ENCODE measurements around the gene TSPAN13. TPM values are rescaled to one million over a fixed set of nuclear protein-coding genes. Genes with fewer than 3 reads are reported as not detected.
A peak's percentile ranks its signal among the peaks of the same experiment; 100 is the strongest.

TSPAN13 gene
- total RNA-seq, 4 donors from 2014 or later = 8.8 to 16.3 (median 10.0) TPM

GRCh38 chr7:16734148-16734726, 19.3 kb upstream of the TSPAN13 start:
- TF ChIP-seq, protein P1, sequence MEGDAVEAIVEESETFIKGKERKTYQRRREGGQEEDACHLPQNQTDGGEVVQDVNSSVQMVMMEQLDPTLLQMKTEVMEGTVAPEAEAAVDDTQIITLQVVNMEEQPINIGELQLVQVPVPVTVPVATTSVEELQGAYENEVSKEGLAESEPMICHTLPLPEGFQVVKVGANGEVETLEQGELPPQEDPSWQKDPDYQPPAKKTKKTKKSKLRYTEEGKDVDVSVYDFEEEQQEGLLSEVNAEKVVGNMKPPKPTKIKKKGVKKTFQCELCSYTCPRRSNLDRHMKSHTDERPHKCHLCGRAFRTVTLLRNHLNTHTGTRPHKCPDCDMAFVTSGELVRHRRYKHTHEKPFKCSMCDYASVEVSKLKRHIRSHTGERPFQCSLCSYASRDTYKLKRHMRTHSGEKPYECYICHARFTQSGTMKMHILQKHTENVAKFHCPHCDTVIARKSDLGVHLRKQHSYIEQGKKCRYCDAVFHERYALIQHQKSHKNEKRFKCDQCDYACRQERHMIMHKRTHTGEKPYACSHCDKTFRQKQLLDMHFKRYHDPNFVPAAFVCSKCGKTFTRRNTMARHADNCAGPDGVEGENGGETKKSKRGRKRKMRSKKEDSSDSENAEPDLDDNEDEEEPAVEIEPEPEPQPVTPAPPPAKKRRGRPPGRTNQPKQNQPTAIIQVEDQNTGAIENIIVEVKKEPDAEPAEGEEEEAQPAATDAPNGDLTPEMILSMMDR (IDR thresholded peaks at IDR 0.05) = no peak
- no peak for TF ChIP-seq POLR2A (IDR thresholded peaks at IDR 0.05)
- 90 to 95% methylated on average over 7 of the region's 7 CpGs for WGBS, 2 donors
- intact Hi-C loops (cut with DNase I; ENCODE audit: low total_unique reads) = no loop called here
- no peak for DNase-seq (ENCODE audit: low spot score in 2 of 2)
- no peak overlapping the region for H3K4me3 ChIP-seq (ENCODE audit: low read depth, poor library complexity, severe bottlenecking)

GRCh38 chr7:16735020-16735419, 18.5 kb upstream of the TSPAN13 start:
- no peak overlapping the region for H3K4me3 ChIP-seq (ENCODE audit: low read depth, poor library complexity, severe bottlenecking)
- DNase-seq (ENCODE audit: low spot score in 2 of 2) = no peak
- intact Hi-C loops (cut with DNase I; ENCODE audit: low total_unique reads) = no loop called here
- TF ChIP-seq POLR2A (IDR thresholded peaks at IDR 0.05) = no peak
- TF ChIP-seq, protein P1 (IDR thresholded peaks at IDR 0.05) = no peak
- 87 to 90% methylated on average over 4 of the region's 4 CpGs for WGBS, 2 donors

DNA sequence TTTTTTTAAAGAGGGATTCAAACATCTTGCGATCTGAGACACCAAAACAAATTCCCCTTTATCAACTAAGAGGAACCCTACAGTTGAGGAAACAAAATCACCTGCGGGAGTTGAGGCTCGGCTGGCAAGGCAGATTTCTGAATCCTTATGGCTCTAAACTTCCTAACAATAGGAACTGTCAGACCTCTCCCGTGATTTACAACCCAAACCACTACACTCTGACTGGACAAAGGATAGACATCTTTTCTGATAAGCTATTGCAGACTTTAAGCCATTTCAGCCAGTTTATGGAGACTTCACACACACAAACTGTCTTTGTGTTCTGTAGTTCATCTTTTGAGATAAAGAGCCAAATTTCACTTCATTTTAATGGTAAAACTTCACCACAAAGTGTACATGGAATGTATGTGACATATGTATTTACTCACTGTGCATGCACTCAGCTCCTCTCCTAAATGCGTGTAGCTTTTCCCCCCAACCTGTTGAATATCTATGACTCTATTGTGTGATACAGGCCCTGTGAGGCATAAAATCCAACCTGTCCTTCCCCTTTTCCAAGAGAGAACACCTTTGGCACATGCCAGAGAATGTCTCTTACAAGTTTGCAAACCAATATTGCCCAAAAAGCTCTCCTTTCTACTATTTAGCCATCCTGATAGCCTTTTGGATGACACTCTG, 15.4 kb upstream of the TSPAN13 start:
- no peak overlapping the region for H3K4me3 ChIP-seq (ENCODE audit: low read depth, poor library complexity, severe bottlenecking)
- TF ChIP-seq, protein P1 (IDR thresholded peaks at IDR 0.05) = no peak
- TF ChIP-seq POLR2A (IDR thresholded peaks at IDR 0.05) = no peak
- WGBS, 2 donors = 95 to 97% methylated on average over 5 of the region's 5 CpGs
- DNase-seq (ENCODE audit: low spot score in 2 of 2) = no peak
- intact Hi-C loops (cut with DNase I; ENCODE audit: low total_unique reads) = no loop called here

DNA sequence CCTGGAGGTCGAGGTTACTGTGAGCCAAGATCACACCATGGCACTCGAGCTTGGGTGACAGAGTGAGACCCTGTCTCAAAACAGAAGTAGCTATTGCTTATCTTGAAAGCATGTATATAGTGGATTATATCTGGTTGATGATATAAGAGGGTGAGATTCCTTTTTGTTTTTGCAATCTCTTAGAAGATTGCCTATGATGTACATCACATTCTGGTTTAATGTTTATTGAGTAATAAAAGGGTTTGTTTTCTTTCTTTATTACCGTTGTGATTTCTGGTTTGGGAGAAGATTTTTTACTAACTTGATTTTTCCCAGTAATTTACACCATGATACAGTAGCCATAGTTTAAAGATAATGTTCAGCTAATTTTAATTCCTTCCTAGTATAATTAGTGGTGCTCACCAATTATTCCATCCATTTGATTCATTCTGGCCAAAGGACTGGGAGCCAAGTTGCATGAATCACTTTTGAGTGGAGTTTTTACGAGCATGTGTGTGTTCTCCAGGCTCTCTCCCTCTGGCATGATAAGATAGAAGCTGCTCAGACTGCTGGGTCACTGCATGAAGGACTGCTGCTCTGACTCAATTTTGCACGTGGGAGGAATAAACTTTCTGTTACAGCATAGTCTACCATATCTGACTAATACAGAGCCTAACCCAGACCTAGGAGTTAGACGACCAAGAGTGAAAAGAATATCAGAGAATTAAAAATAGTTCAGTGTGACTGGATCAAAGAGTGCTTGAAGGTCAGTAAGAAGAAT, 13.5 kb upstream of the TSPAN13 start:
- peak in 1 of 2 donors; percentile 31 for DNase-seq (ENCODE audit: low spot score in 2 of 2)
- 39 to 41% methylated on average over 6 of the region's 6 CpGs for WGBS, 2 donors
- intact Hi-C loops (cut with DNase I; ENCODE audit: low total_unique reads) = no loop called here
- TF ChIP-seq, protein P1 (IDR thresholded peaks at IDR 0.05) = no peak
- no peak for TF ChIP-seq POLR2A (IDR thresholded peaks at IDR 0.05)
- H3K4me3 ChIP-seq (ENCODE audit: low read depth, poor library complexity, severe bottlenecking) = no peak overlapping the region

GRCh38 chr7:16740623-16740953, 13.0 kb upstream of the TSPAN13 start:
- no peak overlapping the region for H3K4me3 ChIP-seq (ENCODE audit: low read depth, poor library complexity, severe bottlenecking)
- intact Hi-C loops (cut with DNase I; ENCODE audit: low total_unique reads) = no loop called here
- no peak for TF ChIP-seq POLR2A (IDR thresholded peaks at IDR 0.05)
- TF ChIP-seq, protein P1 (IDR thresholded peaks at IDR 0.05) = no peak
- DNase-seq (ENCODE audit: low spot score in 2 of 2) = no peak
- 74 to 78% methylated on average over 3 of the region's 3 CpGs for WGBS, 2 donors
